ENCODE measurements around the gene HESX1. TPM values are rescaled to one million over a fixed set of nuclear protein-coding genes. Genes with fewer than 3 reads are reported as not detected.

Gene HESX1
- total RNA-seq, 1 donor from 2014 or later: 0.68 TPM

DNA sequence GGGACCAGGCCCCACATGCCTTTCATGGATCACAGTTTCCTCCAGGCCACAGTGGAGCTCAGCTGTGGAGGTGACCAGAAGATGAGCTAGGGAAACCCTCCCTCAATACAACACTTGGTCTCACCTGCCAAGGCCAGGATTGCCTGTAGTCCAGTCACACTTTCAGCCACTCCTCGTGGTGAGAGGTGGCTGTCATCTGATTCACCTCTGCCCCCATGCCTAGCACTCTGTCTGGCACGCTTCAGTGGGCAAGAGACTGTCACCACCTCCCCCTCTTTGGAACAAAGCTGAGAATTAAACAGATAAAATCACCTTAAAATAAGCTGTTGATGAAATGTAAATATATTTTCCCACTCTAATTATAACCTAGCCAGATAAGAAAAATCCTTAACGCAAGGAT lies 30.7 kb downstream of the HESX1 start:
- intact Hi-C loops (cut with micrococcal nuclease): no loop called here

DNA sequence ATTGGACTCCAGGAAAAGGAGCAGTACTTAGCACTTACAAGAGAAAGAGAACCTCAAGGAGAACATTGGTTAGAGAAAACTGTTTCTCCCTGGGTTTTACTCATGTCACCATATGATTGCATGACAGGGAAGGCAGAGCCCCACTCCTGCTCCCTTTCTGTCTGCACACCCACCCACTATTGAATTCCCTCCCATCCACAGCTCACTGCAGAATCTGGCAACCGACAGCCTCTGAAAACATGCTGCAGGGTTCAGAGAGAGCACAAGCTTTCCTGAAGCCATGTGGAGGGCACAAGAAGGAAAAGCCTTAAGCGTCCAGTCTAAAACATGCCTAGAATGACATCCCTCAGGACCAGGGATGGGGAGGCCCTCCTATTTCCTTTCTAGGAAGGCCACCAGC lies 31.6 kb downstream of the HESX1 start:
- intact Hi-C loops (cut with micrococcal nuclease): no loop called here

DNA sequence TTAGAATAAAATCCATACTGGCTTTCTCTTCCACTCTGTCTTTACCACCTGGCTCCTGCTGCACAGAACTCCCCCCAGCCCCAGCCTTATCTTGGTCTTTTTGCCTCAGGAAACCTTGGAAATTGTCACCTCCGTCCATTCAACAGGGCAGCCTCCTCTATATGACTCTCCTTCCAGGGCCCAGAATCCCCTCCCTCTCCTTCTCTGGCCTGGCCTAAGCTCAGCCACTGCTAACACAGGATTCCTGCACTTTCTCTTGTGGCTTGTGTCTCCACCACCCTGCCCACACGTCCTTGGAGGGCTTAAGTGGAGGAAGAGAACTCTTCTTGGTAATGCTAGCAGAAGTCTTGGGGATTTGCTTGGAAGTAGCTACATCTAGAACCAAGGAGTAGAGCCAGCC lies 33.1 kb downstream of the HESX1 start:
- intact Hi-C loops (cut with micrococcal nuclease): no loop called here

DNA sequence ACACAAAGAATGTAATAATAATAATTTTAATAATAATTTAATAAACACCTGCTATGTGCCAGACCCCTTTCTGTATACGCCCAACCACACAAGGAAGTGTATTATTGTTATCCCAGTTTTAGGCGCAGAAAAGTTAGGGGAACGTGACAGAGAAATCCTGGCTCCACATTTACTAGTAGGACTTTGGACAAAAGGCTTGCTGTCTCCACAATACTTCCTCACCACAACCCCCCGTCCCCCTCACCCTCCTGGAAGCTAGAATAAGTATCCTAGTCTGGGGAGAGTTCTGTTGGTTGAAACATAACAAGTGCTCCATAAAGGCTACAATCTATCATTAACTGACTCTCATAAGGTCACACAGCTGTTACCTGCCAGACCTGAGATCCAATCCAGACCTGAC lies 34.1 kb downstream of the HESX1 start:
- intact Hi-C loops (cut with micrococcal nuclease): no loop called here

DNA sequence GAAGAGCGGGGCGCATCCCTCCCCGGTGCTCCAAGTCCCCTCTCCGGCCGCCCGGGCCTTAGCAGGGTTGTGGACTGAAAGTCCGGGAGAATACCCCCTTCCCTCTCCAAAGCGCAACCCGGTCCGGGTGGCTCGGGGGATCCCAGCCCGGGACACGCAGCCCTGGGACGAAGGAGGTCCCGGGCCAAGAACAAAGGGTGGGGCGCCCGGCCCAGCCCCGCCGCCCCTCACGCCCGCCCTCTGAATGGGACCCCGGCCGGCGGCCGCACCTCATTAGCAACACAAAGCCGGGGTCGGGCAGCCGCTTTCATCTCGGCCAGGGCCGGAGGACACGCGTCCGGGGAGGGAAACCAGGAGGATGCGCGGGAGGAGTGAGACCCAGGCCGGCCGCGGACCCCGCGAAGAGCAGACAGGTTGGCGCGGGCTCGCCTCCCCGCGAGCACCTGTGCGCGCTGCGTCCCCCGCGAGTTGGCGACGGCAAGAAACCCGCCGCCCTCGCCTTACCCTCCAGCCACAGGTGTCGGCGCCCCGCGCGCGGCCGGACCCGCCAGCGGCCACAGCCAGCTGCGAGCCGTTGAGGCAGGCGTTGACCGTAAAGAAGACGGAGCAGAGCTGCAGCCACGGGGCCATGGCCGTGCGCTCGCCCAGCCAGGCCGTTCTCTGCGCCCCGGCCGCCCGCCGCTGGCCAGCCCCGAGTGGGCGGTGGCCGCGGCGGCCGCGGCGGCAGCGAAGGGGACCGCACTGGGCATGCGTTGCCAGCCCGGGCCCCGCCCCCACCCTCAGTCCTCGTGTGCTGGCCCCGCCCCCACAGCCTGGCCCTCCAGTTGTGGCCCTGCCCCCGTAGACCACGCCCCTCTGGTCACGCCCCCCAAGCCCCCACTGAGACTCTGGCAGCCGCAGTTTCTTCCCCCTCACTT lies 34.9 kb downstream of the HESX1 start, which contains the start of gene IL17RD:
Gene IL17RD (minus strand): TSS at position 697 of the 917 bp plus-strand sequence. CDS start 67 bp downstream, at position 630.
- intact Hi-C loops (cut with micrococcal nuclease): no loop called here

DNA sequence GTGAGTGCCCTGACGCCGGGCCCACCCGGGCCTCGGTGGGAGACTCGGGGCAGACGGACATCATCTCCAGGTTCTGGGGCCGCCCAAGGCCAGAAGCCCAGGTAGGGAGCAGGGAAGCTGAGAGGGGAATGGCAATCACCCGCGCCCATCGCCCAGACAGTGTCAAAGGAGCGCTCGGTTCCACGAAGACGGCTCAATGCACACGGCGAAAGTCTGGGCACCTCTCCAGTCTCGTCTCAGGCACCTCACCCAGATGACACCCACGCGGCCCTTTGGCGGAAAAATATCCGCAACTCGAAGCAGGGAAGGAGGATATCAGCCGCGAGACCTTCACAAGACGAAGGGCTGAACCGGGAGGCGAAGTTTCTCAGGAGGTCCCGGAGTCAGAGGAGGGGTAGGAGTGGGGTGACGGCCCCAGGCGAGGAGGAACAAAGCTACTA lies 35.5 kb downstream of the HESX1 start:
- intact Hi-C loops (cut with micrococcal nuclease): no loop called here

DNA sequence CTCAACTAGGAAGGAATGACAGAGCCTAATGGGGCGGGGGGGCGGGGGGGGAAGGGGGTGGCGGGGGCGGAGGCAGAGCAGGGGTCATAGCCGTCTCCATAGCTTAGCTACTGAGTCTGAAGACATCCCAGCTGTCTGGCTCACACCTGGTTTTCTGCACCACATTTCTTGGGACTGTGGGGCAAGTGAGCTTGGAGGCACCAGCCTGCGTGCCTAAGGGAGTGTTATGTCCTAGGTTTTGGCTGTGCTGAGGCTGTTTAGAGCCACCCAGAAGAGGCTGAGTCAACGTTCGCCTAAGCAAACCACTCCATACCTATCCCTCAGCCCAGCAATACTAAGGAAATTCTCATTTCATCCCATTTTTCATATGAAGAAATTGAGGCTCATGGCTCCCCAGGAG lies 36.0 kb downstream of the HESX1 start:
- intact Hi-C loops (cut with micrococcal nuclease): no loop called here

DNA sequence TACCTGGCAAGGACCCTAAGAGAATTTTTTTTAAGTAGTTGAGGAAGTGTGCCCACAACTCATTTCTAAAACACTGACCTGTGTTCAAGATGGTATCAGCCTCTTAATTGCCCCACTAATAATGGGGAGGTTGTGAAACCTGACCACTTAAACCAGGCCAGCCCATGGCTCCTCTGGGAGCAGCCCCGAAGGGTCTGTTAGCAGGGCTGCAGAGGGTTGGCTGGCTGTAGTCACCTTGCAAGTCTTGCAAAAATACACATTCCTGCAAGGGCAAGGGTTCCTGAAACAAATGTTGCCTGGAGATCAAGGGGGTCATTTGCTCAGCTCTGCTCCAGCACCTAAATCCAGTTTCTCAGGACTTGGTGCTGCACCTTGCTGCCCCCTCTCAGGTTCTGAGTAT lies 37.9 kb downstream of the HESX1 start:
- intact Hi-C loops (cut with micrococcal nuclease): no loop called here

DNA sequence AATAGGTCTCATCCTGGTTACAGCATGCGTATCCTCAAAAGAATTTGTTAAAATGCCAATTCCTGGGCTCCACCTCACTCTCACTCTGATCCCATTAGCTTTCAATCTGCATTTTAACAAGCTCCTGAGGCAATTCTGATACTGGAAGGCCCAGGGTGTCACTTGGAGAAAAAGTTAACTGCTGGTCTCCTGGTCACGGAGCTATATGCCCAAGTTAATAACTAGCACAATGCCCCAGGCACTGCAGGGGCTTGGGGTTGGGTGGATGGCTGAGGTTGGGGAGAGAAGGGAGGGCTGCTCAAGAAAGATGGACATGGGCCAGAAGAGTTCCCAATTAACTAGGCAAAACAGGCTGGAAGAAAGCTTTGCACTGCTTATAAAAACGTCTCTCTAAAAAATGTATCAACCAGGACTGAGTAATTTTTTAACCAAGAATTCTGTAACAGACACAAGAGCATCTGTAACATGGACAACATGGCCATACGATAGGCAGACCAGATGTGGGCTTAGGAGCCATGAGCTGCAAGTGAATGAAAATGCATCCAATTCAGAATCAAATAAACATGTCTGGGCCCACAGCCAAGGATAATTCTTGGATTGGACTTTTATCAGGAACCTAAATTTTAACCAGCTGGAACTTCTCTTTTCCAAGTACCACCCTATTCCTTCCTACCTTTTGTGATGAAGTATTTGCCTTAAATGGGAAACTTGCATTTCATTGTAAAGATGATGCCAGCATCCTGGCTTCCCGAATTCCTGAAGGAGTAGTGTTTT lies 38.8 kb downstream of the HESX1 start:
- intact Hi-C loops (cut with micrococcal nuclease): no loop called here

DNA sequence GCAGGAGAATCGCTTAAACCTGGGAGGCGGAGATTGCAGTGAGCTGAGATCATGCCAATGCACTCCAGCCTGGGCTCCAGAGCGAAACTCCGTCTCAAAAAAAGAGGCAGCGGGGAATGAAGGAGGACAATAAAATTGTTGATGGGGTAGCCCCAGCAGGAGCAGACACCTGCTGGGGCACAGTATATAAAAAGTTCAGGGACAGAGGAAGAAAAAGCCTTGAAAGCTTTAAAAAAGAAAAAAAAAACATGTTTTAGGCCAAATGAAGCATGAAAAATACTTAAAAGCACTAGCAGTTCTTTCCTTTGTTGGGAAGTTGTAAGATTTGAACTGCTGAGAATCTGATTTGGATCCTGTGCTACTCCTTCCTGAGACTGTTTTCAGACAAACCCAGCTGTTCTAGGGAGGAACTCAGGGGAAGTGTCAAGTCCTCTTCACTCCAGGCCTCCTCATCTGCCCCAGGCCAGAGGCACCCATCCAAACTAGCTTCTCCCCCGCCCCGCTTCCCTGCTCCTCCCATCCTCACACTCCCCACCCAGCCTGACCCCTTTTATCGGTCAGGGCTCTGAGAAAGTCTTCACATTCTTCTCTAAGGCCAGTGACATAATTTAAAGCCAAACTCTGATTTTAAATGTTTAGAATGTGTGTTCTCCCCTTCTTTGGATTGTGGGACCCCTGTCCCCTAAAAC lies 39.6 kb downstream of the HESX1 start:
- intact Hi-C loops (cut with micrococcal nuclease): no loop called here

DNA sequence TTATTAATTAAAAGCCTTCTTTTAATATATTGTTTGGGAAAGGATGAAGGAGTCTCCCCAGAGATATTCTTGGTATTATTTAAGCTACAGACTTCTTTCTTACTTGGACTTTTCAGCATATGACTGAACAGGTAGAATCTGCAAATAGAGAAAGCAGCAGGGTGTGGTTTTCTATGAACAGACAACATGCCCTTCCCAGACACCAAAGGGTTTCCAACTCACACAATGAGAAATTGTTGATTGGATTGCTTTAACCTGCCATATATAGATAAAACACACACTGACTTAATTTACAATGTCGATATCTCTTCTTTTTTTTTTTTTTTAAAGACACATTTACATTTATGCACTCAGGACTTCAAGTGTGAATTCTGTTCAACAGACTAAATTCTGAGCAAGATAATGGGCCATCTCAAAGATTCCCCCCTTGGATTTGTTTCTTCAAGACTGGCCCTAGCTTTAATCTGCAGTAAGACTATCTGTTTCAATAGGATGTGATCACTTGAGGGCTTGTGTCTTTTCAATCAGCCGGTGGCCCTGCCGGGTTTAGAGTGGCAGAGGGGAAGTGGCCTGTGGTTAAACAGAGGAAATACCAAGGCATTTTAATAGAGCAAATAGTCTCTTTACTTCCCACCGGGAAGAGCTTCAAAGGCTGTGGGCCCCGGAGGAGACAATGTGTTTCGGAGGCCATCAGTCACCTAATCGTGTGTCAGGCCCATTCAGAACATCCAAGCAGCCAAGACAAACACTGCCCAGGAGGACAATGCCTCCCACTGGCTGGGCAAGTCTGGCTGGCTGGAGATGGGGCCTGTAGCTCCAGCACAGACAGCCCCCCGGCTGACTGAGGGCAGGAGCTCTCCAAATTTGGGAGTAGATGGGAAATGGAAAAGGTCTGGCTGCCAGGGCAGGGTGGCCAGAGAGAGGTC lies 40.7 kb downstream of the HESX1 start:
- intact Hi-C loops (cut with micrococcal nuclease): no loop called here

DNA sequence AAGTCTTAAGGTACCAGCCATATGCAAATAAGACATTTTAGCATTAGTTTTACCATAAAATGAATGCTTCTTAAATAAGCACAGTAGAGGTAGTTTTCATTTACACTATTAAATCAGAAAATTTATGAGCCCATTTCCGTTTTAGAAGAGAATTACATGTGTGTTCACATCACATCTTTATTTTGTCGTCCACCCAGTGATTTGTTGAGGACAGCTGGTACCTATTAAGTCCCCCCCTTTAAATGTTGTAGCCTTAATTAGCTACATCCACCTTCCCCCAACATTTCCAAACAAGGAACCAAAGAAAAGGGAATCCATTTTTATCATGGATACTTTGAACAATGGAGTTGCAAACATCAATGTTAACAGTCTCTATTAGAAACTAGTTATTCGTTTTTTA lies 41.5 kb downstream of the HESX1 start:
- intact Hi-C loops (cut with micrococcal nuclease): no loop called here

DNA sequence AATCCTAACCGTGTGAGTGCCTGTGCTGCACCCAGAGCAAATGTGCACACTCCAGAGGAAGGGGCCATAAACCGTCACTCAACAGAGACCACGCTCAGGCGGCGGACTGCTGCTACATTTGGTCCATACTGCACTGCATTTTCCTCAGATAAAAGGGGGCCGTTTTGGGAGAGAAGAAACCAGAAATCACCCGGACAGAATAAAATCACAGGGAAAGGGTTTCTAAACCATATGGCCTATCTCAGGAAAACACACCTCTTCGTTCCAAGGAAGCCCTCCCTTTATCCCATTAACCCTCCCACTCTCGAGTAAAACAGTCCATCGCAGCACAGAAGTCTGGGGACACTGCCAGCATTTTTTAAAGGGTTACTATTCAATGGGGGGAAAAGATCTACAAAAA lies 42.2 kb downstream of the HESX1 start:
- intact Hi-C loops (cut with micrococcal nuclease): no loop called here

DNA sequence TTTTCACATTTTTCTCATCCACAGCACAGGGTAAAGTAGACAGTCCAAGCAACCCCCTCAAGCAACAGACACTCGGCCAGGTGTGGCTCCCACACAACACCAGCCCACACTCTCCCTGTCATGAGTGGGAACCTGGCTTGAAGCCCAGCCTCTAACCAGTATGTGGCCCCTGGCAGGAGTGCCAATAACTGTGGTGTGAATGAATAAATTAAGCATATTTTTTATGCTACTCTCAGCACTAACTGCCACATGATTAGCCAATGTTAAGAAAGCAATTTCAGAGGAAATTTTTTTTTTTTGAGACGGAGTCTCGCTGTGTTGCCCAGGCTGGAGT lies 44.5 kb downstream of the HESX1 start:
- intact Hi-C loops (cut with micrococcal nuclease): no loop called here

DNA sequence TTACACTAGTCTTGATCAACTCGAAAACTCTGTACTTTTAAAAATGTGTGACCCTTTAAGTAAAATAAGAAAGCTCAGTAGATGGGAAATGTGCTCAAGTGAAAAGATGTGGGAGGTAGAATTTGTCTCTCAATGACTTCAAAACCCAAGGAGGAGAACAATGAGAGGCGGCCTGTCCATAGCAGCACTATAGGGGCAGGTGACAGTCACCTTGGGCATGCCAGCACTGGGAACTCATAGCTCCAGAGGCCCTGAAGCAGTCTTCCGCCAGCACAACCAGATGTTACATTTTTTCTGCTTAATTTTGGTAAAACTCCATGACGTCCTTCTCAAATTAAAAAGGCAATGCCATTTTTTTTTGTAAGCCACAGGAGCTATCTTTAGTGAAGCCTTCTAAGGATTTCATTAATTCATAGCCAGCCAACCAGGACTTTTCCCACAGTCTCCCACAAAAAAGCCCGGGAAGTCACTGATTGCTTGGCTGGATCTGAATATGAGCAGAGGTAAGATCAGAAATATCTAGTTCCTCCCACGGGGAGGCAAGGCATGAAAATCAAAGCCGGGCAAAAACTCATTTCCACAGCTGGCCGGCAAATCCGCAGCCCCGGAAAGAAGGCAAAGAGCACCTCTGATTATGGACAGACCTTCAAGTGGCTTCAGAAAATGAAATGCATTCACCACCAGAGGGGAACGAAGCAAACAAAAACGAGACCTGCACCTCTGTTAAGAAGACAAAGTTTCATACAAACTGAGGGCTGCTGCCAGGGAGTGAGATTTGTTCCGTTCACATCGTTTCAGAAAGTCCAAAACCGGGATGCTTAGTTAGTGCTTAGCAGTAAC lies 45.1 kb downstream of the HESX1 start:
- intact Hi-C loops (cut with micrococcal nuclease): no loop called here

DNA sequence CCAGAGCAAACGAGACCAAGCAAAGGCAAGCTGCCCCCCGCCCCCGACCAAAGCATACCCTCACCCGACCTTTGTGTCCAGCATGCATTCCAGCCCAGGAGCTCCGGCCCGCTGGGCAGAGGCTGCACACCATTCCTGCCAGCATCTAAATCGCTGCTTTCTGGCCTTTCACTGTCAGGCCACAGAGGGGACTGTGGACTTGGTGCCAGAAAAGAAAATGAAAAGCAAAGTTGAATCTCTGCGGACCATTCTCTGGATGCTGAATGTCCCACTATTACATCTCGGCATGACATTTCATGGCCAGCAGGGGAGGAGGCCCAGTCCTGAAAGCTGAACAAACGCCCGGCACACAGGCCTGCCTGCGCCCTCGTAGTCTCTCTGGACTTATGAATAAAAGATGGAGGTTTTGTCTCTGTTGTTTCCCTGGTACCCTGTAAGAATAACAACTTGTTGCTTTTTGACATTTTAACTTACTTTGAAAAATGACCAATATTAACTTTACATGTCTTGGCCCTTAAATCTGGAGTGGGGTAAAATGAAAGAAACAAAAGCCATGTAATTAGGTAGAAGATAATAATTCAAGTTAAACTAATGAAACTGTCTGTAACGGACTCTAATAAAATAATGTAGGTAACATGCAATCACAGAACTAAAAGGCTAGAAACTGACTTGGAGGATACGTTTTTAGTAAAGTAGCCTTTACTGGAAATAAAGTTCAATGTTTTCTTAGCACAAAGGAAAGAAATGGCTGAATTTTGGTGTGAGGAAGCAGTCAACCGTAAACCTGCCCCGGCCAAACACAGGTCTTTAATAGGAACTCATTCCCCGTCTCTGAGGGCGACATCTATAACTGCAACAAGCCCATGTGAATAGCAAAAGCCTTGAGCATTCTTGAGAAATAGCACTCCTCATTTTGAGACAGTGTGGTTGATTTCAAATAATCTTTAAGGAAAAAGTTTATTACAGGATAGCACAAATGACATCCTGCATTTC lies 47.3 kb downstream of the HESX1 start:
- intact Hi-C loops (cut with micrococcal nuclease): no loop called here

DNA sequence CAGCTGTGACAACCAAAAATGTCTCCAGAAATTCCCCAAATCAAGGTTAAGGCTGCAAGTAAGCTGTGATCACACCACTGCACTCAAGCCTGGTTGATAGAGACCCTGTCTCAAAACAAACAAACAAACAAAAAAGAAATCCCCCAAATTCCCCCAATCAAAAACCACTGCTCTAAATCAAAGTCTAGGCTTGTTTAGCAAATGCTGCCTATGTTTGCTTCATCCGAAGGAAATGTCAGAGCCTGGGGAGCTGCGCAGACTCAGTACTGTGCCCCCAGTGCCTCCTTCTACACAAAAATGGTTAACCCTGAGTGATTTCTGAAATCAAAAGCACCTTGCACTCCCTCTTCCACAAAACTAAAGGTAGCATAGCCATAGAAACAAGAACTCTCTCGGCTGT lies 48.0 kb downstream of the HESX1 start:
- intact Hi-C loops (cut with micrococcal nuclease): no loop called here

DNA sequence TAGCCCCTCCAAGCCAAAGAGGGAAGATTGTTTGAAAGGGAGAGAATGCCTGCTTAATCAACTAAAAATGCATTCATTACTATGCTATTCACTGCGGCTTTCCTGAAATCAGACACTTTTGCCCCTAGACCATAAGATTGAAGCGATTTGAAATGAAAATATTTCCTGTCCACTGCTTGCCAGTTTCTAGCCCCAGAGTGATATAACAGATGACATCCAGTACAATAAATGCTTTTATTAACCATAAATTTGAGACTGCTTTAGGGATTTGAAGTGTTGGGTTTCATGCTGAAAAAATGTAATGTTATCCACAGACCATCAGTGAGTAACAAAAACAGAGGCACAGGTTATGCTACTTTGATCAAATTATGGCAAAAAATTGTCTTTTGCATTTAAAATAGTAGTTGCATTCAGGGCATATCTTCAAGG lies 48.7 kb downstream of the HESX1 start:
- intact Hi-C loops (cut with micrococcal nuclease): no loop called here

DNA sequence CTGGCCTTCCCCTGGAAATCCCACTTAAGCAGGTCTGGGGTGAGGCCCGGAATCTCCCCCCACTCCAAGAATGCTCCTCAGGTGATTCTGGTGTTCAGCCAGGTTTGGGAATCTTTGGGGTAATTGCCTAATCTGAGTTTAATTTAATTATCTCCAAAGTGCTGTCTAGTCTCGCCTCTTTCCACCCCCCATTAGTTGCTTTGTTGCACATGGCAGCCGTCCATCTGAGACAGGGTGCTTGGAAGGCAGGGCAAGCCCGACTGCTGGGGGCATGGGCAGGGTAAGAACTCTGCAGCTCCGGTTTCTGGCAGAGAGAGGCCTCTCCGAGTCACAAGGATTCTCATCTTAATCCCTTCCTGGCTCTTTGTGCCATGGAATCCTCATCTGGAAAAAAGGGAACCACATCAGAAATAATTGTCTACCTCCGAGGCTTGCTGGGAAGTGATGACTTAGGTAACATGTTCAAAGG lies 49.6 kb downstream of the HESX1 start:
- intact Hi-C loops (cut with micrococcal nuclease): no loop called here

All from T-helper 2 cell treated with Interferon-gamma antibody and Interleukin-4, amounts not matched to agents 100 ng/mL and 5 ng/mL, for 36 hours (primary cell).